Measurements from ENCODE around the gene XNDC1N. TPM values are rescaled to one million over a fixed set of nuclear protein-coding genes. Genes with fewer than 3 reads are reported as not detected.

The XNDC1N gene
- polyA plus RNA-seq, 2 of the 4 experiments (the other 2 are of a cell fraction), result 4.3 to 7.6 TPM

GRCh38 chr11:71963468-71963867, 35.1 kb upstream of the XNDC1N start:
- 95% methylated on average over 8 of the region's 8 CpGs for WGBS (ENCODE audit: missing lambda C conversion rate)
- POLR2A ChIA-PET, result no interaction called here

GRCh38 chr11:71962428-71963038, 34.1 kb upstream of the XNDC1N start:
- CTCF ChIA-PET, result interaction anchor here (0.9 kb wide), 1 partner anchor 17 kb away, joined by 3 read pairs; no protein-coding TSS in a partner anchor
- Histone ChIP-seq H3K4me3 (no peak overlapping the region), H3K4me2 (peak overlapping the region; percentile 55), H3K9me3 (peaks cover 3% of the 10 kb centered on the region; the same call in 1 of the 3 replicates), H3K27ac (peak overlapping the region; percentile 81 to 83), H3K4me1 (peaks cover 52% of the 10 kb centered on the region)
- ATAC-seq, result peak in 1 of 2 experiments; percentile 28; a peak in 2 of 6 replicates
- 4% methylated on average over 2 of the region's 2 CpGs for WGBS (ENCODE audit: missing lambda C conversion rate)
- DNase-seq (ENCODE audit: low read depth in 1 of 2, low spot score in 1 of 2), result peak in 1 of 2 experiments; percentile 38
- TF ChIP-seq FOSL2 (IDR thresholded peaks at IDR 0.05) (no peak), FOSL2 (CRISPR knock-in tag; IDR thresholded peaks at IDR 0.05) (0 out of 2 replicates have a peak, but pooled peaks have one; percentile 20), MAFK (IDR thresholded peaks at IDR 0.05; ENCODE audit: partially characterized antibody) (peak; percentile 98), NFE2L2 (conservative IDR thresholded peaks at IDR 0.05; ENCODE audit: low read length) (peak; percentile 92), HOXB13 (CRISPR knock-in tag; IDR thresholded peaks at IDR 0.05; ENCODE audit: low read depth) (no peak), CEBPB (IDR thresholded peaks at IDR 0.05) (0 out of 4 replicates have a peak, but pooled peaks of 1 of the 2 experiments have one; percentile 2), PHF8 (IDR thresholded peaks at IDR 0.05; ENCODE audit: borderline replicate concordance, low read depth) (no peak)
- POLR2A ChIA-PET, result no interaction called here
- no peak for FAIRE-seq

More at GRCh38 chr11:71963468-71963867, 35.1 kb upstream of the XNDC1N start:
- ATAC-seq (no peak), DNase-seq (ENCODE audit: low read depth in 1 of 2, low spot score in 1 of 2) (no peak), FAIRE-seq (no peak)
- CTCF ChIA-PET, result interaction anchor here (0.9 to 7.5 kb wide), 2 partner anchors 14 to 18 kb away, joined by 3 to 51 read pairs; no protein-coding TSS in a partner anchor
- Histone ChIP-seq H3K4me1 (peaks cover 43% of the 10 kb centered on the region), H3K4me3 (no peak overlapping the region), H3K4me2 (peak overlapping the region; percentile 55; the same call in 1 of the 3 replicates), H3K9me3 (peaks cover 3% of the 10 kb centered on the region; the same call in 1 of the 3 replicates), H3K27ac (peak overlapping the region; percentile 81 to 83; a peak in 5 of 6 replicates)
- no peak for TF ChIP-seq HOXA7 (CRISPR knock-in tag; IDR thresholded peaks at IDR 0.05)
- TF ChIP-seq NPAS2 (CRISPR knock-in tag; IDR thresholded peaks at IDR 0.05; ENCODE audit: borderline replicate concordance), result no peak
- no peak for TF ChIP-seq FOSB (CRISPR knock-in tag; IDR thresholded peaks at IDR 0.05)
- TF ChIP-seq SMC3 (IDR thresholded peaks at IDR 0.05), result no peak
- TF ChIP-seq CHD4 (IDR thresholded peaks at IDR 0.05; ENCODE audit: borderline replicate concordance), result no peak
- no peak for TF ChIP-seq KDM5A (IDR thresholded peaks at IDR 0.05)
- no peak for TF ChIP-seq TFCP2L1 (CRISPR knock-in tag; IDR thresholded peaks at IDR 0.05)
- no peak for TF ChIP-seq MAX (IDR thresholded peaks at IDR 0.05)
- TF ChIP-seq ZNF302 (CRISPR knock-in tag; IDR thresholded peaks at IDR 0.05), result no peak
- TF ChIP-seq CHD2 (IDR thresholded peaks at IDR 0.05; ENCODE audit: low read length, partially characterized antibody), result no peak
- TF ChIP-seq POLR2A (IDR thresholded peaks at IDR 0.05; ENCODE audit: low read length), result no peak
- TF ChIP-seq CTCF (IDR thresholded peaks at IDR 0.05), result no peak
- TF ChIP-seq ZSCAN20 (CRISPR knock-in tag; IDR thresholded peaks at IDR 0.05), result no peak
- TF ChIP-seq HOXB5 (CRISPR knock-in tag; IDR thresholded peaks at IDR 0.05), result no peak
- no peak for TF ChIP-seq CEBPB (IDR thresholded peaks at IDR 0.05)
- no peak for TF ChIP-seq SREBF2 (IDR thresholded peaks at IDR 0.05)
- TF ChIP-seq HOXB13 (CRISPR knock-in tag; IDR thresholded peaks at IDR 0.05; ENCODE audit: low read depth), result no peak

GRCh38 chr11:71955898-71956456, 27.6 kb upstream of the XNDC1N start:
- ATAC-seq (no peak), DNase-seq (ENCODE audit: low read depth in 1 of 2, low spot score in 1 of 2) (no peak), FAIRE-seq (no peak)
- H3K4me3 ChIP-seq, result no peak overlapping the region
- no peak overlapping the region for H3K4me2 ChIP-seq
- ChIA-PET POLR2A (no interaction called here), CTCF (interaction anchor here (0.9 to 2.3 kb wide), 3 partner anchors 9 to 22 kb away, joined by 3 to 14 read pairs (median 4); no protein-coding TSS in a partner anchor)
- WGBS (ENCODE audit: missing lambda C conversion rate), result 65% methylated on average over 3 of the region's 3 CpGs
- H3K27ac ChIP-seq, result no peak overlapping the region
- peaks cover 64% of the 10 kb centered on the region for H3K4me1 ChIP-seq
- H3K9me3 ChIP-seq, result no peaks in the 10 kb centered on the region
- TF ChIP-seq HOXA7 (CRISPR knock-in tag; IDR thresholded peaks at IDR 0.05), result no peak
- no peak for TF ChIP-seq ZSCAN20 (CRISPR knock-in tag; IDR thresholded peaks at IDR 0.05)
- TF ChIP-seq HOXB5 (CRISPR knock-in tag; IDR thresholded peaks at IDR 0.05), result no peak
- TF ChIP-seq HOXB13 (CRISPR knock-in tag; IDR thresholded peaks at IDR 0.05; ENCODE audit: low read depth), result no peak
- TF ChIP-seq PBX3 (IDR thresholded peaks at IDR 0.05), result no peak
- no peak for TF ChIP-seq EHF (CRISPR knock-in tag; IDR thresholded peaks at IDR 0.05)
- TF ChIP-seq BCL3 (IDR thresholded peaks at IDR 0.05), result no peak
- no peak for TF ChIP-seq TP53 (CRISPR knock-in tag; IDR thresholded peaks at IDR 0.05)
- no peak for TF ChIP-seq HMGXB4 (CRISPR knock-in tag; IDR thresholded peaks at IDR 0.05; ENCODE audit: borderline replicate concordance)
- TF ChIP-seq POLR2AphosphoS2 (conservative IDR thresholded peaks at IDR 0.05; ENCODE audit: low read length), result no peak

Data from A549 (cell line).